Effector memory CD4-positive, alpha-beta T cell (primary cell): ENCODE results near the gene TMEM184C.
A peak's percentile ranks its signal among the peaks of the same experiment; 100 is the strongest.

Experiments used
- DNase-seq, 3 donors: peaks; one replicate each; pipeline ENCODE4 v3.0.0-alpha.2; 2020
- H3K27ac ChIP-seq: 2 replicates; pipeline ENCODE4 v1.7.0; 2013; ENCODE audit warnings: mild to moderate bottlenecking, low read length, moderate library complexity; ENCODE audit not compliant: insufficient read depth, poor library complexity, severe bottlenecking
- H3K27me3 ChIP-seq: replicated peaks from 2 replicates; pipeline ENCODE4 v1.7.0; 2013; ENCODE audit warnings: mild to moderate bottlenecking, low read length; ENCODE audit not compliant: insufficient read depth, control insufficient read depth, poor library complexity, severe bottlenecking
- H3K36me3 ChIP-seq: 2 replicates; pipeline ENCODE4 v1.7.0; 2013; ENCODE audit warnings: mild to moderate bottlenecking, low read length, moderate library complexity; ENCODE audit not compliant: control insufficient read depth, insufficient read depth
- H3K4me1 ChIP-seq: 2 replicates; pipeline ENCODE4 v1.7.0; 2013; ENCODE audit warnings: low read length, mild to moderate bottlenecking; ENCODE audit not compliant: control insufficient read depth, insufficient read depth, poor library complexity, severe bottlenecking
- H3K4me3 ChIP-seq: 2 replicates; pipeline ENCODE4 v1.7.0; 2013; ENCODE audit warnings: low read length, low read depth, mild to moderate bottlenecking; ENCODE audit not compliant: insufficient read depth, poor library complexity, severe bottlenecking
- H3K9me3 ChIP-seq: 2 replicates; pipeline ENCODE4 v1.7.0; 2013; ENCODE audit warnings: mild to moderate bottlenecking, low read length, moderate library complexity; ENCODE audit not compliant: control insufficient read depth

TMEM184C gene

DNA sequence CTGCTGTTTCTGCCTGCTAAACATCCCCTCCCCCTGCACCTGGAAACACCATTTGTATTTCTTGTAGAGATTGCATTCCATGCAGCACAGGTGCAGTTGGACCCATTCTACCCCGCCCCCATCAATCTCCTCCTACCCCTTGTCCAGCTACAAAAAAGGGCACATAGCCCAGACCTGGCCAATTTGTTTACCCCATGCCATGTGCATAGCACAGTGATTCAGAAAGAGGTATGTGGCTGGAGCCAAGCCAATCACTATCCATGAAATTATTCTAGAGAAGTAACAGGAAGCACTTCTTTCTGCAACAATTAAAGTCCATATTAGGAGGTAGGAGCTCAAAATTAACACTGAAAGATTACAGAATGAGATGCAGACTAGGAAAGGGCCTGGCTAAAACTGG is 20.2 kb upstream of the TMEM184C start:
- no peak overlapping the region for H3K27ac ChIP-seq
- no peak for DNase-seq
- H3K4me3 ChIP-seq, result no peak overlapping the region
- H3K36me3 ChIP-seq, result no peaks in the 10 kb centered on the region
- H3K4me1 ChIP-seq, result no peaks in the 10 kb centered on the region
- no peaks in the 10 kb centered on the region for H3K27me3 ChIP-seq
- no peaks in the 10 kb centered on the region for H3K9me3 ChIP-seq

DNA sequence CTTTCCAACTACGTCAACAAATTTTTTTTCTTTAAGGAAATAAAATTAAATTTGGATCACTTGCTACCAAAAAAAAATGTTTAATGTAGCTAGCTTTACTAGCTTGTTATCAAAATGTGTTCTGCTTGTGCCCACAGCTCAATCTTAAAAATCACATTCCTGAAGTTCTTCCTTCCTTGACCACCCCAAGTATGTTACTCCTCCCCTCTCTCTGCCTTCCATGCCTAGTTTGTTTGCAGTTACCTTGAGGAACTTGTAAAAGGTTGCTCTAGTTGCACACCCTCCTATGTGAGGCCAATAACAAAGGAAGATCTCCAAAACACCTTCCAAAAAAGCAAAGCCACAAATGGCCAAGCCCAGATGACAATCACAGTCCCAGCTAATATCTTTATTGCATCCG is 19.6 kb upstream of the TMEM184C start:
- Histone ChIP-seq H3K4me1 (no peaks in the 10 kb centered on the region), H3K27me3 (no peaks in the 10 kb centered on the region), H3K36me3 (no peaks in the 10 kb centered on the region), H3K27ac (no peak overlapping the region), H3K9me3 (no peaks in the 10 kb centered on the region), H3K4me3 (no peak overlapping the region)
- no peak for DNase-seq

DNA sequence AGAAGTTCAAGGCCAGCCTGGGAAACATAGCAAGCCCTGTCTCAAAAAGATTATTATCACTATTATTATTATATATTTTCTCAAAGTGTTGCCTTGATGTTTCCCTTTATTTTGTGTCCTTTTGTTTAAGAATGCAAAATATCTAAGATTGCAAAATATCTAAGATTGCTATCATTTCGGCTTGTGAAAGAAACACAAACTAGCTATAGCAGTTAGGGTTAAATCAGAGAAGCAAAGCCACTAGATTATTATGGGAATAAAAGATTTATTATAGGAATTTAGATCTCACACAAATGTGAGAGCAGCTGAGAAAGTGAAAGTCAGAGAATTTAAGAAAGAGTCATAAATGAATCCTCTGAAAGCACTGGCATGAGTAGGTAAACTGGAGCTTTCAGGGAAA is 18.0 kb upstream of the TMEM184C start:
- Histone ChIP-seq H3K4me3 (no peak overlapping the region), H3K9me3 (no peaks in the 10 kb centered on the region), H3K36me3 (no peaks in the 10 kb centered on the region), H3K27me3 (no peaks in the 10 kb centered on the region), H3K27ac (no peak overlapping the region), H3K4me1 (no peaks in the 10 kb centered on the region)
- no peak for DNase-seq

DNA sequence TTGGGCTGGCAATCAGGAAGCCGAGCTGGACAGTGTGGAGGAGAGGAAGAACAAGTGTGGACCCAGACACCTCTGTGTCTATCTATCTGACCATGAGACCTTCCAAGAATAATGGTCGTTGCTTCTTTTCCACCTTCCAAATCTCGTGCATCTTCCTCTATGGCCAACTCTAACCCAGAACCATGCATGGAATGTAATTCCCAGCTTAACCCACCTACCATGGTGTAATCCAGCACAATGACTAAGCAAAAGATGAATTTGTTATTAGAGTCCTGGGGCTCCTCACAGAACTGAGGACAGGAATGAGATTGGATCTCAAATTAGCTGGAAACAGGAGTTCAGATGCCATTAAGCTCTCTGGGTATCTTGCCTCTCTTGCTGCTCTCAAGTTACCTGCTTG is 17.4 kb upstream of the TMEM184C start:
- no peak overlapping the region for H3K27ac ChIP-seq
- no peaks in the 10 kb centered on the region for H3K27me3 ChIP-seq
- H3K4me1 ChIP-seq, result no peaks in the 10 kb centered on the region
- DNase-seq, result no peak
- H3K4me3 ChIP-seq, result no peak overlapping the region
- H3K9me3 ChIP-seq, result no peaks in the 10 kb centered on the region
- H3K36me3 ChIP-seq, result no peaks in the 10 kb centered on the region

DNA sequence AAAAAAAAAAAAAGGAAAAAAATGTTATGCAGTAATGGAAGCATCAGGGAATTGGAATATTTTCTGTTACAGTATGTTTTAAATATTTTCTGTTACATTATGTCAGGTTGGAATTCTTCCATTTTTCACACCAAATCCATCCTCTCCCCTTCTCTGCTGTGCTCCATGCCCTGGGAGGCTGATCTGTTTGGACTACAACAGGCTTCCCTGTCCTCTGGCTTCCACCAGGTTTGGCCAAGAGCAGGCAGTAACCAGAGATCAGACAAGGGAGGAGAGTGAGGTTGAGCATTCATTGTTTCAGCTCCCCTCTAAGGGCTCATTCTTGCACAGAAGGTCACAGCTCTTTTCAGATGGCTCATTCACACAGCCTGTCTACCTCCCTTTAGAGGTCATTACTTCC is 11.7 kb upstream of the TMEM184C start:
- no peaks in the 10 kb centered on the region for H3K9me3 ChIP-seq
- H3K36me3 ChIP-seq, result no peaks in the 10 kb centered on the region
- no peaks in the 10 kb centered on the region for H3K4me1 ChIP-seq
- no peaks in the 10 kb centered on the region for H3K27me3 ChIP-seq
- no peak for DNase-seq
- H3K4me3 ChIP-seq, result no peak overlapping the region
- no peak overlapping the region for H3K27ac ChIP-seq

DNA sequence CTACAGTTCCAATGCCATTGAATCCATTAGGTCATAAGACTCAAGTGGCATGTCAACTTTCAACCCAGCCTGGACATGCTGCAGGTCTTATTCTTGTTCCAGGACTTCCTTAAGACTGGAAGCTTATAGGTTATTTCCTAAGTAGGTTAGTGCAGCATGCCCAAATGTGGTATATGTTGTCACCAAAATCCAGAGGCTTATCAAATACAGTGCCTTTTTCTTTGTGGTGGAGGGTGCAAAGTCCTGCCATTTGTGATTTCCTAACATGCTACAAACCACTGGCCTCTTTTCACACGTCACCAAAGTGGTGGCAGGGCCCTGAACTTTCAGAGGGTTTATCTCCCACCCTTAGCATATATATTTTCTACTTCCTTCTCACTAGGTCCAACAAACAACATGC is 9.7 kb upstream of the TMEM184C start:
- H3K4me1 ChIP-seq, result no peaks in the 10 kb centered on the region
- H3K36me3 ChIP-seq, result no peaks in the 10 kb centered on the region
- H3K4me3 ChIP-seq, result no peak overlapping the region
- no peak overlapping the region for H3K27ac ChIP-seq
- H3K27me3 ChIP-seq, result no peaks in the 10 kb centered on the region
- H3K9me3 ChIP-seq, result no peaks in the 10 kb centered on the region
- DNase-seq, result no peak

DNA sequence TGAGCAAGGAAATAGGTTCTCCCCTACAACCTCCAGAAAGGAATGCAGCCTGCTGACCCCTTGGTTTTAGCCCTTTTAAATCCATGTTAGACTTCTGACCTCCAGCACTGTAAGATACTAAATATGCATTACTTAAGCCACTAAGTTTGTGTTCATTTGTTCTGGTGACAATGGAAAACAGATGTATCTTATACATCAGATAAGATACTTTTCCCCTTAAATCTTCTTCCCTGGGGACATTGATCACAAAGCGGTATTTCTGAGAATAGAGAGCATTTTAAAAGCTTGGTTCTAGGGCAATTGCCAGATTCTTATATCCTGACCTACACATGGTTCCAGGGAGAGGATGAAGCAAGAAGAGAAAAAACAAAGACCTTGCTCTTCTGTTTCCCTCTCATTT is 6.5 kb upstream of the TMEM184C start:
- Histone ChIP-seq H3K4me1 (no peaks in the 10 kb centered on the region), H3K36me3 (no peaks in the 10 kb centered on the region), H3K27me3 (no peaks in the 10 kb centered on the region), H3K27ac (no peak overlapping the region), H3K9me3 (no peaks in the 10 kb centered on the region), H3K4me3 (no peak overlapping the region)
- DNase-seq, result no peak

DNA sequence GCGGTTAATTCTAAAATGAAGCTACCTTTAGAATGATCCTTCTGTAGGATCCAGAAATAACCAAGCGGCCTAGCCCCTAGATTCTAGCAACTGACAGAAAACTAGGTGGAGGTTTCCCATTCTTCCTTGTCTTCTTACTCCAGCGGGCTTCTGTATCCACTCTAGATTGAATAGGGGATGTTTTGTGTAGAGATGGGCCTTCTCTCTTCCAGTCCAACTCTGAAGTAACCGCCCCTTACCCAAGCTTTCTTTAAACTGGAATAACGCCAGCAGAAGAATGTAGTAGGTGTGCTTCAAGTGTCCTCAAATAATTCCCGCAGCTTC is 386 bp upstream of the TMEM184C start:
- peak overlapping the region; percentile 94 for H3K27ac ChIP-seq
- H3K36me3 ChIP-seq, result no peaks in the 10 kb centered on the region
- H3K27me3 ChIP-seq, result no peaks in the 10 kb centered on the region
- peaks cover 13% of the 10 kb centered on the region for H3K4me1 ChIP-seq
- H3K9me3 ChIP-seq, result no peaks in the 10 kb centered on the region
- H3K4me3 ChIP-seq, result peak overlapping the region; percentile 80
- no peak for DNase-seq

DNA sequence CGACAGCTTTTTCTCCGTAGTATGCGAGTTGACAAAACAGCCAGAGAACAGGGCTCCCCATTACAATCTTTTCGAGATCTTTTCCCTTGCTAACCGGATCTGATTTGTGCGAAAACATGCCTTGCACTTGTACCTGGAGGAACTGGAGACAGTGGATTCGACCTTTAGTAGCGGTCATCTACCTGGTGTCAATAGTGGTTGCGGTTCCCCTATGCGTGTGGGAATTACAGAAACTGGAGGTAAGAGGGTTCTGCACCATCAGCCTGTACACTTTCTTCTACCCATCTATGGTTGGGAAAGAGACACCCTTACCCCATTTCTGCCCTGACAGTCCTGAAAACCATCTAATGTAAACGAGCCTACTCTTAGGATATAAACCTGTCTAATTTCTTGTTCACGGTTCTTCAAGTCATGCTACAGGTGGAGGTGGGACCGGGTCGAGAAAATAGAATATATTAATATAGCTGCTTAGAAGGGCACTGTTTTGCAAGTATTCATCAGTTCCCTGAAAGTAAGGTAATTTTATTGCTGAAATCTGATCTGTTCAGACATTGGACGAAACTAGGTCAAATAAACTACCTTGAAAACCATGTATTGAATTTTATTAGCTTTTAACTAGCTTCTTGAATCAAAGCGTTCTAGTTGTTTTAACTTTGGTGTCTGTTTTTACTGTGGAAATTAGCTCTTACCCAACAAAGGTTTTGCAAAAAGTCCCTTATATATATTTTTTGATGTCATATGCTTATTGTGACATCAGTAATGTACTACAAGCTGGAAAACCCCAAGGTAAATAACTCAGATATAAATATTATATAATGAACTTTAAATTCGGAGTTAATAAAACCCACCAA is 869 bp downstream of the TMEM184C start:
- peak overlapping the region; percentile 94 for H3K27ac ChIP-seq
- H3K4me1 ChIP-seq, result peaks cover 13% of the 10 kb centered on the region
- H3K4me3 ChIP-seq, result peak overlapping the region; percentile 80
- DNase-seq, result peak in 2 of 3 donors; percentile 1 to 8
- no peaks in the 10 kb centered on the region for H3K27me3 ChIP-seq
- no peaks in the 10 kb centered on the region for H3K9me3 ChIP-seq
- peaks cover 6% of the 10 kb centered on the region for H3K36me3 ChIP-seq

DNA sequence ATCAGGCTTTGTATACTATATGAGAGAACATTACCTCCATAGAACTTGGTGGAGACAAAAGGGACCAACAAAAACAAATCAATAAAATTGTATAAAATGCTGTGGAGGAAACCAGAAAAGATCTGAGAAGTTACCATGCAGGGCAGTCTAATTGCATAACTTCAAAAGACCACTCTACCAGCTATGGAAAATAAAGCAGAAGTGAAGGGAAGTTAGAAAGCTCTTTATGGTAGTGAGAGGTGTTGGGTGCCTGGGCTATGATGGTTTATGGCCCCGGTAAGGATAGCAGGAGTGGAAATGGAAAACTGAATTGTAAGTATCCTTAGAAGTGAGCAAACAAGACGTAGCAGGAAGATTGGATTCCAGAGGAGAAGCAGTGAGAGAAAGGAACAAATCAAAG is 3.1 kb downstream of the TMEM184C start:
- no peak overlapping the region for H3K27ac ChIP-seq
- no peaks in the 10 kb centered on the region for H3K27me3 ChIP-seq
- DNase-seq, result no peak
- H3K36me3 ChIP-seq, result peaks cover 22% of the 10 kb centered on the region
- no peak overlapping the region for H3K4me3 ChIP-seq
- peaks cover 13% of the 10 kb centered on the region for H3K4me1 ChIP-seq
- H3K9me3 ChIP-seq, result no peaks in the 10 kb centered on the region
